Left renal cortex interstitium (tissue), 4 donors: Measurements from ENCODE around the gene TEDDM1. TPM values are rescaled to one million over a fixed set of nuclear protein-coding genes. Genes with fewer than 3 reads are reported as not detected.
"Not testable (repeated sequence)": the region's sequence is repeated elsewhere in the genome, so short reads cannot be mapped to it uniquely, and the experiment has no call there.

Experiments
- DNase-seq, 4 donors: peaks; one replicate each; pipeline ENCODE4 v3.0.0-alpha.2; 2013; ENCODE audit warnings: low read depth in 4 of 4, low spot score in 2 of 4, missing footprints in 1 of 4
- polyA plus RNA-seq, 4 donors: library from polyadenylated mRNA; unstranded; fragments of 120-200 nt; gene quantifications; one replicate each; pipeline ENCODE4 v1.2.1, GENCODE V29; 2013; ENCODE audit not compliant: insufficient read length in 4 of 4

TEDDM1 gene
- polyA plus RNA-seq = under 1 TPM; 0.06 to 0.23 (median 0.13) TPM

- no peak for DNase-seq
Measured at GRCh38 chr1:182400567-182400966, at the start of gene TEDDM1. Gene TEDDM1 (minus strand): TSS chr1:182400667. CDS start chr1:182400485, 182 bp downstream.

- no peak for DNase-seq
Measured at GRCh38 chr1:182450087-182450486, 49.6 kb upstream of the TEDDM1 start, which contains the start of gene RGSL1. Gene RGSL1 (plus strand): TSS chr1:182450146. CDS start chr1:182450166, 20 bp downstream.

- DNase-seq = no peak
Measured at GRCh38 chr1:182447660-182448059, 47.2 kb upstream of the TEDDM1 start.

GRCh38 chr1:182447124-182447523, 46.7 kb upstream of the TEDDM1 start:
- DNase-seq = not testable (repeated sequence)

GRCh38 chr1:182446033-182446669, 45.7 kb upstream of the TEDDM1 start:
- DNase-seq = peak in 1 of 4 donors; percentile 7

- DNase-seq = no peak
Measured at GRCh38 chr1:182444497-182444896, 44.0 kb upstream of the TEDDM1 start.

GRCh38 chr1:182442333-182442732, 41.9 kb upstream of the TEDDM1 start:
- DNase-seq = no peak

- no peak for DNase-seq
Measured at GRCh38 chr1:182441719-182442118, 41.3 kb upstream of the TEDDM1 start.

- no peak for DNase-seq
Measured at GRCh38 chr1:182438326-182438725, 37.9 kb upstream of the TEDDM1 start.

- DNase-seq = no peak
Measured at GRCh38 chr1:182433580-182433979, 33.1 kb upstream of the TEDDM1 start.

GRCh38 chr1:182431278-182431677, 30.8 kb upstream of the TEDDM1 start:
- no peak for DNase-seq

- no peak for DNase-seq
Measured at GRCh38 chr1:182430263-182431068, 30.0 kb upstream of the TEDDM1 start.

GRCh38 chr1:182428043-182428442, 27.6 kb upstream of the TEDDM1 start:
- no peak for DNase-seq

- DNase-seq = no peak
Measured at GRCh38 chr1:182426442-182427430, 26.3 kb upstream of the TEDDM1 start.

GRCh38 chr1:182415789-182416188, 15.3 kb upstream of the TEDDM1 start:
- no peak for DNase-seq

GRCh38 chr1:182413969-182414368, 13.5 kb upstream of the TEDDM1 start:
- no peak for DNase-seq

GRCh38 chr1:182413486-182413885, 13.0 kb upstream of the TEDDM1 start:
- no peak for DNase-seq

- no peak for DNase-seq
Measured at GRCh38 chr1:182410620-182411273, 10.3 kb upstream of the TEDDM1 start.

- no peak for DNase-seq
Measured at GRCh38 chr1:182410138-182410537, 9.7 kb upstream of the TEDDM1 start.

GRCh38 chr1:182408435-182409075, 8.1 kb upstream of the TEDDM1 start:
- no peak for DNase-seq
